ENCODE measurements around the gene EPHX1.

DNA sequence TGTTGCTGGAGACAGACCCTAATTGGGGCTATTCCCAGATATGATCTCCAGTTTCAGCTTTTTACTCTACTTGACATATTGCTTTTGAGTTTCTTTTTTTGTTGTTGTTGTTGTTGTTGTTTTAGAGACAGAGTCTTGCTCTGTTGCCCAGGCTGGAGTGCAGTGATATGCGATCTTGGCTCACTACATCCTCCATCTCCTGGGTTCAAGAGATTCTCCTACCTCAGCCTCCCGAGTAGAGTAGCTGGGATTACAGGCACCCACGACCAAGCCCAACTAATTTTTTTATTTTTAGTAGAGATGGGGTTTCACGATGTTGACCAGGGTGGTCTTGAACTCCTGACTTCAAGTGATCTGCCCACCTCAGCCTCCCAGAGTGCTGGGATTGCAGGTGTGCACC lies 33.6 kb upstream of the EPHX1 start:
- TF ChIP-seq, protein P1, sequence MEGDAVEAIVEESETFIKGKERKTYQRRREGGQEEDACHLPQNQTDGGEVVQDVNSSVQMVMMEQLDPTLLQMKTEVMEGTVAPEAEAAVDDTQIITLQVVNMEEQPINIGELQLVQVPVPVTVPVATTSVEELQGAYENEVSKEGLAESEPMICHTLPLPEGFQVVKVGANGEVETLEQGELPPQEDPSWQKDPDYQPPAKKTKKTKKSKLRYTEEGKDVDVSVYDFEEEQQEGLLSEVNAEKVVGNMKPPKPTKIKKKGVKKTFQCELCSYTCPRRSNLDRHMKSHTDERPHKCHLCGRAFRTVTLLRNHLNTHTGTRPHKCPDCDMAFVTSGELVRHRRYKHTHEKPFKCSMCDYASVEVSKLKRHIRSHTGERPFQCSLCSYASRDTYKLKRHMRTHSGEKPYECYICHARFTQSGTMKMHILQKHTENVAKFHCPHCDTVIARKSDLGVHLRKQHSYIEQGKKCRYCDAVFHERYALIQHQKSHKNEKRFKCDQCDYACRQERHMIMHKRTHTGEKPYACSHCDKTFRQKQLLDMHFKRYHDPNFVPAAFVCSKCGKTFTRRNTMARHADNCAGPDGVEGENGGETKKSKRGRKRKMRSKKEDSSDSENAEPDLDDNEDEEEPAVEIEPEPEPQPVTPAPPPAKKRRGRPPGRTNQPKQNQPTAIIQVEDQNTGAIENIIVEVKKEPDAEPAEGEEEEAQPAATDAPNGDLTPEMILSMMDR (IDR thresholded peaks at IDR 0.05; ENCODE audit: low read depth, low read length) = no peak
- no peak for TF ChIP-seq EZH2phosphoT487 (IDR thresholded peaks at IDR 0.05; ENCODE audit: low read depth)

Data from OCI-LY3 (cell line).